HFFc6 (cell line): ENCODE results near the gene ANO9. TPM values are rescaled to one million over a fixed set of nuclear protein-coding genes. Genes with fewer than 3 reads are reported as not detected.

ENCODE experiments used
- DNase-seq: peaks from one replicate; pipeline ENCODE4 v3.0.0-alpha.2; 2018
- H3K27ac Mint-ChIP-seq: 2 replicates; pipeline ENCODE4 v1.8.0; 2020; ENCODE audit warnings: mild to moderate bottlenecking, mixed read lengths
- H3K27me3 Mint-ChIP-seq: 2 replicates; pipeline ENCODE4 v1.8.0; 2021; ENCODE audit warnings: mild to moderate bottlenecking, moderate library complexity, mixed read lengths; ENCODE audit not compliant: insufficient read depth
- H3K36me3 Mint-ChIP-seq: 2 replicates; pipeline ENCODE4 v1.8.0; 2021; ENCODE audit warnings: low read depth, mixed read lengths
- H3K4me1 Mint-ChIP-seq: 2 replicates; pipeline ENCODE4 v1.8.0; 2020; ENCODE audit warnings: low read depth, mixed read lengths
- H3K4me3 Mint-ChIP-seq: 2 replicates; pipeline ENCODE4 v1.8.0; 2020; ENCODE audit warnings: mild to moderate bottlenecking, moderate library complexity, mixed read lengths
- H3K9me3 Mint-ChIP-seq: 2 replicates; pipeline ENCODE4 v1.8.0; 2020; ENCODE audit warnings: mild to moderate bottlenecking, mixed read lengths
- CTCF ChIP-seq: fragments of 200-600 bp; sonication (generic); IDR thresholded peaks from 2 replicates; pipeline ENCODE4 v1.5.0; 2021; ENCODE audit warnings: antibody characterized with exemption, mild to moderate bottlenecking
- total RNA-seq, 6 experiments: library from RNA; stranded (reverse); fragmentation: NEBNext Ultra II Directional; extraction: Animal tissue kit (Norgen Biotek cat#: 25700); gene quantifications; 2 replicates in 1 of 6; 3 replicates in 5 of 6; pipeline ENCODE4 v1.2.3, GENCODE V29; 2021

The ANO9 gene
- total RNA-seq, 6 experiments from 2014 or later, result not detected

GRCh38 chr11:454043-454442 lies 12.2 kb upstream of the ANO9 start:
- H3K9me3 Mint-ChIP-seq, result no peaks in the 10 kb centered on the region
- H3K27ac Mint-ChIP-seq, result no peak overlapping the region
- no peaks in the 10 kb centered on the region; the same call in 1 of the 2 replicates for H3K27me3 Mint-ChIP-seq
- no peak overlapping the region for H3K4me3 Mint-ChIP-seq
- DNase-seq, result no peak
- peaks cover 8% of the 10 kb centered on the region for H3K4me1 Mint-ChIP-seq
- no peak for TF ChIP-seq CTCF
- H3K36me3 Mint-ChIP-seq, result peaks cover 19% of the 10 kb centered on the region

GRCh38 chr11:453564-453963 lies 11.8 kb upstream of the ANO9 start:
- H3K36me3 Mint-ChIP-seq, result peaks cover 19% of the 10 kb centered on the region
- H3K4me3 Mint-ChIP-seq, result no peak overlapping the region
- H3K9me3 Mint-ChIP-seq, result no peaks in the 10 kb centered on the region

GRCh38 chr11:452916-453527 lies 11.2 kb upstream of the ANO9 start:
- Mint-ChIP-seq H3K27me3 (no peaks in the 10 kb centered on the region; the same call in 1 of the 2 replicates), H3K4me3 (no peak overlapping the region), H3K9me3 (no peaks in the 10 kb centered on the region), H3K4me1 (peaks cover 13% of the 10 kb centered on the region), H3K27ac (no peak overlapping the region), H3K36me3 (peaks cover 19% of the 10 kb centered on the region)
- no peak for TF ChIP-seq CTCF
- DNase-seq, result no peak

More at GRCh38 chr11:453564-453963, 11.8 kb upstream of the ANO9 start:
- DNase-seq, result no peak
- TF ChIP-seq CTCF, result no peak
- Mint-ChIP-seq H3K27ac (no peak overlapping the region), H3K27me3 (no peaks in the 10 kb centered on the region; the same call in 1 of the 2 replicates), H3K4me1 (peaks cover 12% of the 10 kb centered on the region)

- Mint-ChIP-seq H3K4me3 (no peak overlapping the region), H3K27ac (no peak overlapping the region), H3K27me3 (no peaks in the 10 kb centered on the region; the same call in 1 of the 2 replicates), H3K36me3 (peaks cover 15% of the 10 kb centered on the region), H3K4me1 (peaks cover 13% of the 10 kb centered on the region), H3K9me3 (no peaks in the 10 kb centered on the region)
- DNase-seq, result no peak
- no peak for TF ChIP-seq CTCF
Measured at GRCh38 chr11:452203-452744, 10.5 kb upstream of the ANO9 start.

GRCh38 chr11:451738-452137 lies 9.9 kb upstream of the ANO9 start:
- Mint-ChIP-seq H3K4me1 (peaks cover 13% of the 10 kb centered on the region), H3K27ac (no peak overlapping the region), H3K27me3 (no peaks in the 10 kb centered on the region; the same call in 1 of the 2 replicates), H3K36me3 (peaks cover 9% of the 10 kb centered on the region; the same call in 1 of the 2 replicates), H3K4me3 (peak overlapping the region; percentile 90), H3K9me3 (no peaks in the 10 kb centered on the region)
- DNase-seq, result no peak
- TF ChIP-seq CTCF, result no peak
